HG02840 (cell line): ENCODE results near the gene ARHGEF39.
A peak's percentile ranks its signal among the peaks of the same experiment; 100 is the strongest.
"Not testable (repeated sequence)": the region's sequence is repeated elsewhere in the genome, so short reads cannot be mapped to it uniquely, and the experiment has no call there.

Experiments
- ATAC-seq: cut with Tn5 transposase; IDR thresholded peaks from one replicate; pipeline ENCODE4 v1.9.1; 2021; ENCODE audit warnings: mild to moderate bottlenecking, moderate library complexity, moderate number of reproducible peaks; ENCODE audit not compliant: unreplicated experiment, low FRiP score

The ARHGEF39 gene

GRCh38 chr9:35628389-35628991 is 36.5 kb downstream of the ARHGEF39 start:
- ATAC-seq, result no peak

DNA sequence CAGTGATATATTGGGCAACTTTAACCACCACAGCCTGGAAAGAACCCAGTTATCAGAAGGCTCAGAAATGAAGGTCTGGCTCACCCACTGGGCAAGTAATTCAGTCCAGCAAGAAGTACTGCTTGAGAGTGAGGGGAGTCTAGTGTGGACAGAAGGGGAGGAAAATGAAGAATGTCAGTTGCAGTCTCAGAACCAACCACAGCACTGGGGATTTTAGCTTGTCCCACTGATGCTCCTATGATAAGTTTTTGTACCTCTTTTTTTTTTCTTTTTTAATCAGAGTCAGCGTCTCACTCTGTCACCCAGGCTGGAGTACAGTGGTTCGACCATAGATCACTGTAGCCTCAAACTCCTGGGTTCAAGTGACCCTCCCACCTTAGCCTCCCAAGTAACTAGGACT is 37.4 kb downstream of the ARHGEF39 start:
- no peak for ATAC-seq

- peak; percentile 30 for ATAC-seq
Observed at GRCh38 chr9:35619800-35620158, 45.2 kb downstream of the ARHGEF39 start.

GRCh38 chr9:35618854-35619799 is 45.9 kb downstream of the ARHGEF39 start:
- peak; percentile 38 for ATAC-seq

DNA sequence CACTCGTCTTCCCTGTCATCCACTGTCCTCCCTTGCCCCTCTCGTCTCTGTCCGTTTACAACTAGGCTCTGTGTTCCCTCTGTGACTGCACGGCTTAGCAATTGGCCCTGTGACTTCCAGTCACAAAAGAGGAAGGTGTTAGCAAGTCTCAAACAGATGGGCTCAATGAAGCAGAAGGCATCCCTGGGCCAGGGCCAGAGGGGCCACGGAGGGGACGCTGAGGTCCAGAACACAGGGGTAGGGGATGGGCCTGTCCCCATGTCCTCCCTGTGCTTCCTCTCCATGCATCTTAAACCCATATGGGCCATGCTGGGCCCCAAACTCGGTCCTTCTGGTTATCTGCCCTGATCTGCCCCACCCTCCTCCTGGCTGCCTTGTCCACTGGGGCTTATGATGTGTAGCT is 46.7 kb downstream of the ARHGEF39 start, which contains the start of gene CD72:
CD72 (minus strand) TSS at position 89 of the 403 bp plus-strand sequence. CDS start 110 bp downstream, outside the sequence.
- no peak for ATAC-seq

DNA sequence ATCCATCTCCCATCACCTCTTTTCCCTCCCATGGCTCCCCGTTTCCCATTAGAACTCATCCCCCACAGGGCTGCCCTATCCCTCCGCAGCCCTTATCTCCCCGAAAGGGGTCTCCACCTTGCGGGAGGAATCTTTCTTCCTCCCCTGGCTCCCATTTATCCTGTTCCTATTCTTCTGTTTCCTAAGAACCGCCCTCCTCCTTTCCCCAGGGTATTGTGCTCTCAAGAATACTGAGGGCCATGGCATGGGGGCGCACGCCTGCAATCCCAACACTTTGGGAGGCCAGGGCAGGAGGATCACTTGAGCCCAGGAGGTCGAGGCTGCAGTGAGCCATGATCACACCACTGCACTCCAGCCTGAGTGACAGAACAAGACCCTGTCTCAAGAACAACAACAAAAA is 47.4 kb downstream of the ARHGEF39 start:
- no peak for ATAC-seq

- peak; percentile 43 for ATAC-seq
Observed at GRCh38 chr9:35616681-35617459, 48.1 kb downstream of the ARHGEF39 start.

GRCh38 chr9:35615981-35616680 is 48.9 kb downstream of the ARHGEF39 start:
- ATAC-seq, result no peak

GRCh38 chr9:35612843-35613242 is 52.2 kb downstream of the ARHGEF39 start:
- ATAC-seq, result no peak

- ATAC-seq, result not testable (repeated sequence)
Observed at GRCh38 chr9:35612066-35612465, 52.9 kb downstream of the ARHGEF39 start.

DNA sequence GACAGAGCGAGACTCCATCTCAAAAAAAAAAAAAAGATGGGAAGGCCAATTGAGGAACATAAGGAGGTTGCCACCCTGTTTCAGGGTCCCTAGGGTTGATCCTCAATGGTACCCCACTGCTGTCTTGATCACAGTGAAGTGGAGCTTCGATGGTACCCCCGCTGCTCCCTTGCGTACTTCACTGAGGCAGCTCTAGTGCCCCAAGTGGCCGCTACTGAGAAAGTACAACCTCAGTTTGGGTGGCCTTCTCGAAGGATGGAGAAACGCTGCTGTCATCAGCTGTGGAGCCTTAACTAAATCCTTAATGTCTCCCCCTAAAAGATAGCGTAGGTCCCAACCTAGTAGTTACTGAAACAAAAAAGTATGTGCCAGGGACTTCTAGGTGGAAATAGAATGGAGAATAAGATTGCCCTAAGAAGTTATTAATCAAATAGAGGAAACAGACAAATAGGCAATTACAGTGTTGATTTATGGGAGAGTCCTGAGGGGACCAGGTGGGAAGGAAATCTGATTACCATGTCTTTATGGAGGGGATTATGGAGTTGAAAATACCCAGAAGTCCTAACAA is 53.7 kb downstream of the ARHGEF39 start:
- ATAC-seq, result no peak

DNA sequence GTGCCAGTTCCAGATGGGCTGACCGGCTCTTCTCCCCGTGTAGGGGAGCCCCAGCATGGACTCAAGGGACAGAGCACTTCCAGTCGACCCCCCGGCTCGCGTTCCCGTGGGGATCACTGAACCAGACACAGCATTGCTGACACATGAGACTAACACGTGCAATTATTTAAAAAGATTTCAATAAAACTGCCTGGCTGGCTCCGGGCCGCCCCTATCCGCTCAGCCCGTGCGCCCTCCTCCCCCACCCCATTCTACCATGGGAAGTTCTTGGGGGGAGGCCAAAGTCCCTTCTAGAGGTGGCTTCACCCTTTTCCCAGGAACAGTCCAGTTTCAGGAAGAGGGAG is 55.2 kb downstream of the ARHGEF39 start:
- ATAC-seq, result no peak
